SK-N-MC (cell line): Measurements from ENCODE around the gene HLA-DMB.

Experiments
- EZH2 ChIP-seq: fragments of 200-600 bp; sonication (generic); IDR thresholded peaks from one replicate; pipeline ENCODE4 v1.6.1; 2017; ENCODE audit warnings: antibody characterized with exemption
- FOXP2 ChIP-seq: optimal IDR thresholded peaks from 2 replicates; pipeline ENCODE3; 2011; ENCODE audit warnings: mild to moderate bottlenecking, moderate library complexity; ENCODE audit not compliant: insufficient read depth; ENCODE audit errors: extremely low read length, control extremely low read depth
- POLR2AphosphoS5 ChIP-seq: IDR thresholded peaks from 2 replicates; pipeline ENCODE4 v1.6.1; 2012; ENCODE audit warnings: mild to moderate bottlenecking, low read depth, low read length, borderline replicate concordance

DNA sequence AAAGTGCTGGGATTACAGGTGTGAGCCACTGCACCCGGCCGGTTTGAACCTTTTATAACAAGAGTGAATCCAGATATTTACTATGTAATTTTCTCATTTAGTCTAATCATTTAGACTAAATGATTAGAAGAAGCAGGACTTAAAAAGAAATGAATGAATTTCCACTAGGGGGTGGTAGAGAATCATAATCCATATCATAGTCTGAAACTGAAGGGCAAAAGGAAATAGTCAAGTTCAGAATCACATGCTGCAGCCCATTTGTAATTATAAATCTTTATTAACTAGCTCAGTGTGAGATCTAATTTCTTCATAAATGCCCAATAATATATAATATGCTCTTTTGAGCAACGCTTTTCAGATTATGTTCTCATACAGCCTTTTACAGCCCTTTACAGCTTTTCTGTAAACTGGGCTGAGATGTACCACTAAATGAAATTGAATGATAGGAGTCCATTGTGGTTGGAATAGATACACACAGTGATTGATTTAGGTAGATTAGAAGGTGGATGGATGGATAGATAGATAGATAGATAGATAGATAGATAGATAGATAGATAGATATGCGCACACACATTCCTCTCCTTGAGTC, 55.0 kb downstream of the HLA-DMB start:
- TF ChIP-seq EZH2 (no peak), FOXP2 (no peak), POLR2AphosphoS5 (no peak)
